ENCODE measurements around the gene SEMA6B. TPM values are rescaled to one million over a fixed set of nuclear protein-coding genes. Genes with fewer than 3 reads are reported as not detected.
A peak's percentile ranks its signal among the peaks of the same experiment; 100 is the strongest.

The SEMA6B gene
- total RNA-seq, 6 experiments from 2014 or later = 0.05 to 0.30 (median 0.21) TPM

GRCh38 chr19:4508698-4509097, 50.8 kb downstream of the SEMA6B start:
- Mint-ChIP-seq H3K27ac (no peak overlapping the region), H3K27me3 (ENCODE audit: insufficient read depth) (peaks cover 9% of the 10 kb centered on the region), H3K4me3 (no peak overlapping the region), H3K36me3 (ENCODE audit: low read depth) (peaks cover 11% of the 10 kb centered on the region), H3K4me1 (ENCODE audit: low read depth) (peaks cover 11% of the 10 kb centered on the region), H3K9me3 (no peaks in the 10 kb centered on the region)
- DNase-seq = no peak
- TF ChIP-seq CTCF (IDR thresholded peaks at IDR 0.05) = no peak

GRCh38 chr19:4507804-4508203, 51.7 kb downstream of the SEMA6B start:
- Mint-ChIP-seq H3K27ac (no peak overlapping the region), H3K27me3 (ENCODE audit: insufficient read depth) (peaks cover 8% of the 10 kb centered on the region), H3K9me3 (no peaks in the 10 kb centered on the region), H3K4me3 (no peak overlapping the region), H3K36me3 (ENCODE audit: low read depth) (peaks cover 11% of the 10 kb centered on the region), H3K4me1 (ENCODE audit: low read depth) (peaks cover 11% of the 10 kb centered on the region)
- TF ChIP-seq CTCF (IDR thresholded peaks at IDR 0.05) = no peak
- no peak for DNase-seq

GRCh38 chr19:4507150-4507452, 52.4 kb downstream of the SEMA6B start:
- H3K4me3 Mint-ChIP-seq = no peak overlapping the region
- peaks cover 11% of the 10 kb centered on the region for H3K4me1 Mint-ChIP-seq (ENCODE audit: low read depth)
- H3K9me3 Mint-ChIP-seq = no peaks in the 10 kb centered on the region
- peaks cover 8% of the 10 kb centered on the region for H3K27me3 Mint-ChIP-seq (ENCODE audit: insufficient read depth)
- DNase-seq = no peak
- peaks cover 11% of the 10 kb centered on the region for H3K36me3 Mint-ChIP-seq (ENCODE audit: low read depth)
- no peak for TF ChIP-seq CTCF (IDR thresholded peaks at IDR 0.05)
- no peak overlapping the region for H3K27ac Mint-ChIP-seq

- Mint-ChIP-seq H3K36me3 (ENCODE audit: low read depth) (peaks cover 11% of the 10 kb centered on the region), H3K27me3 (ENCODE audit: insufficient read depth) (peaks cover 8% of the 10 kb centered on the region), H3K4me3 (no peak overlapping the region), H3K9me3 (no peaks in the 10 kb centered on the region), H3K27ac (peak overlapping the region; percentile 72), H3K4me1 (ENCODE audit: low read depth) (peaks cover 11% of the 10 kb centered on the region)
- TF ChIP-seq CTCF (IDR thresholded peaks at IDR 0.05) = peak; percentile 46
- DNase-seq = peak; percentile 44
These were observed 52.9 kb downstream of the SEMA6B start for GRCh38 chr19:4506449-4507149.

GRCh38 chr19:4505570-4506448, 53.7 kb downstream of the SEMA6B start:
- DNase-seq = no peak
- H3K4me1 Mint-ChIP-seq (ENCODE audit: low read depth) = peaks cover 11% of the 10 kb centered on the region
- TF ChIP-seq CTCF (IDR thresholded peaks at IDR 0.05) = no peak
- no peaks in the 10 kb centered on the region for H3K9me3 Mint-ChIP-seq
- peaks cover 11% of the 10 kb centered on the region for H3K36me3 Mint-ChIP-seq (ENCODE audit: low read depth)
- H3K4me3 Mint-ChIP-seq = no peak overlapping the region
- peak overlapping the region; percentile 72 for H3K27ac Mint-ChIP-seq
- H3K27me3 Mint-ChIP-seq (ENCODE audit: insufficient read depth) = peaks cover 8% of the 10 kb centered on the region

All from HFFc6 (cell line).